ENCODE results near the gene AFG1L.
"Not testable (repeated sequence)": the region's sequence is repeated elsewhere in the genome, so short reads cannot be mapped to it uniquely, and the experiment has no call there.

AFG1L gene

DNA sequence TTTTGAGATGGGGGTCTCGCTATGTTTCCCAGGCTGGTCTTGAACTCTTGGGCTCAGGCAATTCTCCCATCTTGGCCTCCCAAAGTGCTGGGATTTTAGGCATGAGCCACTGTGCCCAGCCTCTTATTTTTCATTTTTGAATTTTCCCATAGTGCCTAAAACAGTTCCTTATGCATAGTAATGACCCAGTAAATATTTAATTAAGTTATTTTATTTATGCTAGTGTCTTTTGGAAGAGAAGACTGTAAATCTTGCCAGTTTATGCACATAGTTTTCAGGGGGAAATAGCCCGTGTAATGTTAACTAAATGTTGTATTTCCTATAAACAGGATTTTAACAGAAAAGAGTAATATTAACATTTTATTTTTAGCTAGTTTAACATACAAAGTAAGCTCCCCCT lies 60.3 kb downstream of the AFG1L start:
- no peak for DNase-seq

- no peak for DNase-seq
These were observed 61.0 kb downstream of the AFG1L start for GRCh38 chr6:108355890-108356289.

DNA sequence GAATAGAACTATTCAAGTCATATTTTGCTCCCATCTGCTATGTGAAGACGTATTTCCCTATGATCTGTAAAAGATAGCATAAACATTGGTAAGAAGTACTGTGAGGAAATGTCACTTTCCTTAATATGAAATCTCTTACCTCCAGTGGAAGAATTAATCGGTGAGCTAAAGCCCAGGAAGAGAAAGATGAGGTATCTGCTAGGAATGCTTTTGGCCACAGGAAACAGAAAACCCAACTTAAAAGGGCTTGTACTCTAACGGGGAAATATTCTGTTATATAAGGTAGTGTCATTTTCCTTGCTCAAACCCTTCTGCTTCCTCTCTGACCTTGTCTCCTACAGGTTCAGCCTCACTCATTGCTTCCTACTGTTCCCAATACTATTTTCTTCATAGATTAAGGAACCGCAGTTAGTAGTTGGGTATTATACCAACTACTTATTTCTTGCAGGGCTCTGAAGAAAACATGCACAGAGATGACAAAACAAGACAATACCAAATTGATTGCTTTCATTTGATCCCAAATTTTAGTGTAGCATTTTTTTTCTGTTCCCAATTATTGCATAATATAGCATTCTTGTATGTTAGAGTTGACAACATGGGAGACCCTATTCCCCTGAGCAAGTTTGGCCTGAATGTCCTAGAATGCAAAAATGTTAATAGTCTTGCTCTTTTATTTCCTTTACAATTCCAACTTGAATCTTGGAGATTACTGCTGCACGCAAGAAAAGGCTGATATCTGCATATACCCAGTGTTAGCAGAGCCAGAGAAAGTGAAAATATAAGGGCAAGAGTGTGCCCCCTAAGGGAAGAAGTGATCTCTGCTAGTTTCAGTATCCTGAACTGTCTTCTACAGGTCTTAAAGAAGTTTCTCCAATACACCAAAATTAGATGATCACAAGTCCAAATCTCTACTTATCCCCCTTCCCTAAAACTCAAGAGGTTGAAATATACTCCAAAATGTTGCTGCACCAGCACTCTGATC lies 65.3 kb downstream of the AFG1L start:
- no peak for DNase-seq

DNA sequence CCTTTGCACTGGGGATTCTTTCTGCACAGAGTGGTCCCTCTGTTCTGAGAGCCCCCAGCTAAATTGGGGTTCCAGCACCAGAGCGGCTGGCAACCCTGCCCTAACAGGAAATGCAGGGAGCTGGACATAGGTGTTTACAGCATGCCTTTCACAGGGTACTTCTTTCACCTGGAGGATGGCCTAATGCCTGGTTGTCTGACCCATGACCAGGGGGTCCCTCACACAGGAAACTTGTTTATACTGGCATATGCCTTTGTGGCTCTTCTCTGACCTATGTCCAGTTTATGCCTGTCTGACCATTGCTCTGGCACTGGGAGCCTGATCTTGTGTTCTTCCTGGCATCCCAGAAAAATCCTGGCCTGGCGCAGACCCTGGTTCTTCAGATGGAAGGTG lies 66.1 kb downstream of the AFG1L start:
- DNase-seq = no peak

GRCh38 chr6:108361312-108361932 lies 66.6 kb downstream of the AFG1L start:
- no peak for DNase-seq

- no peak for DNase-seq
These were observed 67.6 kb downstream of the AFG1L start for GRCh38 chr6:108362455-108362854.

- DNase-seq = no peak
These were observed 68.3 kb downstream of the AFG1L start for GRCh38 chr6:108363113-108363512.

DNA sequence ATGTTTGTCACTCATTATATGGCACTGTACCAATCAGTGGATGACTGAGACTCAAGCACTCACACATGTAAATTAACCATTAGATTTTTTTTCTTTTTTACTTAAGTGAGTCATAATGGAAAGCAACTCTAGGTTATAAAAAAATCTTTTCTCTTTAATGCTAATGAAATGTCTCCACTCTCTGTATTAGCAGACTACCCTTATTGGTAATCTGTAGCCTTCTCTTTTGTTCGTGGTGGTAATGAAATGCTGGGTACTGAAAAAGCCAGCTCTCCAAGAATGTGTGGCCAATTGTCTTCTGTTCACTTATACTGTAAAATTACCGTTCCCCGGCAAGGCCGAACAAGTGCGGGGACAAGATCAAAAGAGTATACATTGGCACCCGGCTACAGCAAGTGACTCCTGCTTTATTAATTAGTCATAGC lies 69.0 kb downstream of the AFG1L start:
- no peak for DNase-seq

- no peak for DNase-seq
These were observed 69.6 kb downstream of the AFG1L start for GRCh38 chr6:108364470-108364869.

GRCh38 chr6:108365478-108365877 lies 70.6 kb downstream of the AFG1L start:
- no peak for DNase-seq

DNA sequence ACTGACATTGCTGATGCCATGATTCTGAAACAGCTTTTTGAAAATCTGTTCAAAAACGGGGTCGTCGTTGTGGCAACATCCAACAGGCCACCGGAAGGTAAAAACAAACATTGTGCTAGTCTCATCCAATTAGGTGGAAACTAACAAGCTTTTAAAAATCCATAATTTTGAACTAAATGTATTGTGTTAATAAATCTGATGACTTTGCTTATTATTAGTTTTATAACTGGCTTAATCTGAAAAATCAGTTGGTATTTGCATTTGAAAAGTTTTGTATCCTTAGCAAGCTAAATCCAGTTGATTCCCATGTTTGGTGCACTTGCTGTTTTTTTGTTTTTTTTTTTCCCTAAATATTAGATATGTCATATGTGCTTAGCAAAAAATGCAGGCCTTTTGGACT lies 71.4 kb downstream of the AFG1L start:
- DNase-seq = no peak

DNA sequence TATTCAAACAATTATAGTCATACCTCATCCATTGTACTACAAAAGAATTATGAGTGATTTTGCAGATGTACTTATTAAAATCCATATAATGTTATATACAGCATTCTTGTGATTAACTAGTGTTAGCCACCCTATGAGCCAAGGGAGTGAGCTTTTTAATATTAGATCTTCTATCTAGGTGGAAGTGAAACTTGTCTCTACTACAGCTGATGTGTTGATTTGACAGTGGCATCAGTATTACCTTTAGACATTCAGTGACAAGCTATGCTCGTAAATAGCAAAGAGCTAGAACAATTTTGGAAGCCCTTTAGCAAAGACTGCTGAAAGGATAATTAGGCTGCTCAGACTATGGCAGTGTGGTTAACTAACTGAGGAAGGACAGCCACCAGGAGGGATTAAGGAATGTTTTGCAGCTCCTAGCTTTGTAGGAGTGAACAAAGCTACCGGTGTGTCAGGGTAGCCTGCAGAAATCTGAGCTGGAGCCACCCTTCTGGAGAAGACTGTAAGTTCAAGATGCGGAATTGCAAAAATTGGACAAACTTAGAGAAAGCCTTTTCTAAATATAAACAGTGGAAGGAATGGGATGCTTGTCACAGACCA lies 73.7 kb downstream of the AFG1L start:
- DNase-seq = no peak

DNA sequence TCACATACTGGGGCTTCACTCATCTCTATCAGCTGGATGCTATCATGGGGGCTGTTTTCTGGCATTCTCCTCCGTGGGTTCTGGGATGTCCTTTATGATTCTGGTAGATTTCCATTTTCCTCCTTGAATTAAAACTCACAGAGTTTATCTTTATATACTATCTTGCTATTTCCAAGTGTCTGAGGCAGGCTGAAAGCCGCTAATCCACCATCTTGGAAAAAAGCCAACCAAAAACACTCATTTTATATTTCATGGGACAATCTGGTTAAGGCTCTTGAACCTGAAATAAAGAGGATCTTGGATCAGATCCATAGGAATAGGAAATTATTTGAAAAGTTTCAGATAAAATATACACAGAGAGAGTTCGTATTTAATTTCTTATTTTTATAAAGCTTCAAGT lies 86.0 kb downstream of the AFG1L start:
- DNase-seq = no peak

GRCh38 chr6:108383981-108384380 lies 89.1 kb downstream of the AFG1L start:
- DNase-seq = no peak

DNA sequence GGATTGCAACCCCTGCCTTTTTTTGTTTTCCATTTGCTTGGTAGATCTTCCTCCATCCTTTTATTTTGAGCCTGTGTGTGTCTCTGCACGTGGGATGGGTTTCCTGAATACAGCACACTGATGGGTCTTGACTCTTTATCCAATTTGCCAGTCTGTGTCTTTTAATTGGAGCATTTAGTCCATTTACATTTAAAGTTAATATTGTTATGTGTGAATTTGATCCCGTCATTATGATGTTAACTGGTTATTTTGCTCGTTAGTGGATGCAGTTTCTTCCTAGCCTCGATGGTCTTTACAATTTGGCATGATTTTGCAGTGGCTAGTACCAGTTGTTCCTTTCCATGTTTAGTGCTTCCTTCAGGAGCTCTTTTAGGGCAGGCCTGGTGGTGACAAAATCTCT lies 94.3 kb downstream of the AFG1L start:
- DNase-seq = not testable (repeated sequence)

DNA sequence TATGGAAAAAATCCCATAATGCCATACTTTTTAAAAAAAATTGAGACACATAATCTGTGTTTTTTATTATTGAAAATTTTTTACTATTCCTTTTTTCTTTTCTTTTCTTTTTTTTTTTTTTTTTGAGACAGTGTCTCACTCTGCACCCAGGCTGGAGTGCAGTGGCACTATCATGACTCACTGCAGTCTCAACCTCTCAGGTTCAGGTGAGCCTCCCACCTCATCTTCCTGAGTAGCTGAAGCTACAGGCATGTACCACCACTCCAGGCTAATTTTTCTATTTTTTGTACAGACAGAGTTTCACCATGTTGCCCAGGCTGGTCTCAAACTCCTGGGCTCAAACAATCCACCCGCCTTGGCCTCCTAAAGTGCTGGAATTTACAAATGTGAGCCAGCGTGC lies 100.4 kb downstream of the AFG1L start:
- DNase-seq = no peak

- no peak for DNase-seq
These were observed 108.4 kb downstream of the AFG1L start for GRCh38 chr6:108403236-108403635.

- no peak for DNase-seq
These were observed 112.1 kb downstream of the AFG1L start for GRCh38 chr6:108406943-108407342.

- DNase-seq = no peak
These were observed 113.3 kb downstream of the AFG1L start for GRCh38 chr6:108407904-108408827.

DNA sequence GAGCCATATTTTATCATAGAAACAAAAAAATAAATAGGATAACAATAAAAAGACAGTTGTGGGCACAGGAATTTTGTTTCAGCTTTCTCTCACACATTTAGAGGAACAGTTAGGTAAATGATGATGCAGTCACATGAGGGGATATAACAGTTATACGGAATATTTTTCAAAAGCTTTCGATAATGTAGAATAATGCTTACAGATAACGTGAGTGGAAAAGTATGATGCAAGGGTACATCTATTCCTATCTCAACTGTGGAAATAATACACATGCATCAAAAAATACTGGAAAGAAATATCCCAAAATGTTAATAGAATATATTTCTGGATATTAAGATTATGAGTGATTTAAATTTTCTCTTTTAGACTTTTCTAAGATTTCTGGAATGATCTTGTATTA lies 114.0 kb downstream of the AFG1L start:
- no peak for DNase-seq

GRCh38 chr6:108416047-108416833 lies 121.4 kb downstream of the AFG1L start:
- DNase-seq = not testable (repeated sequence)

DNA sequence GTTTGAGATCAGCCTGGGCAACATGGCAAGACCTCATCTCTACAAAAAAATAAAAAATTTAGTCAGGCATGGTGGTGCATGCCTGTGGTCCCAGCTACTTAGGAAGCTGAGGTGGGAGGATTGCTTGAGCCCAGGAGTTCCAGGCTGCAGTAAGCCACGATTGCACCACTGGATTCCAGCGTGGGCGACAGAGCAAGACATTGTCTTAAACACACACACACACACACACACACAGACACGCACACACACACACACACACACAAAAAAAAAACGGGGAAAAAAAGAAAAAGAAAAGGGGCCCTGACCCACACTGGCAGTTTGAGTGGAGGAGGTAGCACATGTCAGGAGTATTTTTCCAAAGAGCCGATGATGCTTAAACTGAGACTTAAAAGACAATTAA lies 122.2 kb downstream of the AFG1L start:
- no peak for DNase-seq

Data from central memory CD4-positive, alpha-beta T cell (primary cell).